SJSA1 (cell line): ENCODE data around the gene SLC16A5. TPM values are rescaled to one million over a fixed set of nuclear protein-coding genes. Genes with fewer than 3 reads are reported as not detected.

Source experiments
- DNase-seq, 2 experiments: peaks; one replicate each; pipeline ENCODE4 v3.0.0-alpha.2; 2015 to 2020; ENCODE audit warnings: low spot score in 2 of 2, low read depth in 1 of 2
- H3K27ac ChIP-seq: fragments of 250-450 bp; sonication (Bioruptor Pico); 2 replicates; pipeline ENCODE4 v1.5.1; 2020; ENCODE audit warnings: mild to moderate bottlenecking, moderate library complexity
- H3K27me3 ChIP-seq: fragments of 250-450 bp; sonication (Bioruptor Pico); replicated peaks from 2 replicates; pipeline ENCODE4 v1.5.1; 2020; ENCODE audit warnings: mild to moderate bottlenecking, moderate library complexity
- H3K36me3 ChIP-seq: fragments of 250-450 bp; sonication (Bioruptor Pico); 2 replicates; pipeline ENCODE4 v1.5.1; 2020; ENCODE audit warnings: mild to moderate bottlenecking
- H3K4me1 ChIP-seq: fragments of 250-450 bp; sonication (Bioruptor Pico); replicated peaks from 2 replicates; pipeline ENCODE4 v1.6.1; 2021; ENCODE audit warnings: mild to moderate bottlenecking
- H3K4me3 ChIP-seq: fragments of 250-450 bp; sonication (Bioruptor Pico); 2 replicates; pipeline ENCODE4 v1.5.1; 2020; ENCODE audit warnings: mild to moderate bottlenecking
- H3K9me3 ChIP-seq: fragments of 250-450 bp; sonication (Bioruptor Pico); replicated peaks from 2 replicates; pipeline ENCODE4 v1.5.1; 2020; ENCODE audit warnings: mild to moderate bottlenecking
- total RNA-seq: library from RNA; depleted of rRNA; stranded (reverse); fragments of >200 nt; shearing (Covaris generic); gene quantifications from 2 replicates; pipeline ENCODE4 v1.2.3, GENCODE V29; 2014

The SLC16A5 gene
- total RNA-seq, 1 experiment from 2014 or later: 0.71 TPM

DNA sequence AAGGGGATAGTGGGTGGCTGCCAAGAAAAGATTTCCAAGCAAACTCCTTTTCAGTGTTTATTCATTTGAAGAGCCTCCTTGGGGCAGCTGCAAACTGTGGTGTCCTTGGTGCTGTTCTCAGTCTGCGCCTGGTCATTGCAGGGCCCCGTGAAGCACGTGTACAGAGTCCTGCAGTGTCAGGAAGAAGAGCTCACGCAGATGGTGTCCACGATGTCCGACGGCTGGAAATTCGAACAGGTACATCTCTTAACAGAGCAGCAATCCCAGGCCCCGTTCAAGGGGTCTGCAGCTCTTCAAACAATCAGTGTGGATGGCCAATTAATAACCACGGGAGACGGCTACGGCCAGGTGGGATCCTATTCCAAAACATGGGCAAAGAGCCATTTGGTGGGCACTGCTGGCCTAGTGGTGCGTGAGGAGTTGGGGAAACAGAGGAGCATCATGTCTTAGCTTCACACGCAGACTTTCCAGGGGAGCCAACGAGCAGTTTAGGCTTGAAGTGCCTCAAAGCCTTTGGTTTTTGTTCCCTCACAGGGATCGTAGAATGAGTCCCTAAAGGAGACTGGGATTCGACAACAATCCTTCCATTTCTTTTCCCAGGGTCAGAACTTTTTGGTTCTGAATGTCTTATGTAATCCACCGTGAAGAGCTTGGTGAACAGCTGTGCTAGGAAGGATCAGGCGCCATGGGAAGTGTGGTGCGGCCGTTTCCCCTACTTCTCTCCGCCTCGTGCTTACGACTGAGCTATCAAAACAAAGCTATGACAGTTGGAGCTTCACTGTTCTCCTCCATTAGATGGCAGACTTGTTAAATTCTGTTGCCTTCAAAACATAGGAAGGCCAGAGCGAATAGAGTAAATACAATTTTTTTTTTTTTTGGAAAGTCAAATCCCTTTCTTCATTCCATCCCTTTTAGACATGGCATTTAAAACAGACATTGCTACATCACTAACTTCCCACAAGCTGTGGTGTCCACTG is 28.1 kb upstream of the SLC16A5 start:
- Histone ChIP-seq H3K4me3 (no peak overlapping the region), H3K4me1 (no peaks in the 10 kb centered on the region), H3K27ac (no peak overlapping the region), H3K27me3 (no peaks in the 10 kb centered on the region), H3K9me3 (no peaks in the 10 kb centered on the region), H3K36me3 (peaks cover 78% of the 10 kb centered on the region)
- peak in 1 of 2 experiments; percentile 42 for DNase-seq

DNA sequence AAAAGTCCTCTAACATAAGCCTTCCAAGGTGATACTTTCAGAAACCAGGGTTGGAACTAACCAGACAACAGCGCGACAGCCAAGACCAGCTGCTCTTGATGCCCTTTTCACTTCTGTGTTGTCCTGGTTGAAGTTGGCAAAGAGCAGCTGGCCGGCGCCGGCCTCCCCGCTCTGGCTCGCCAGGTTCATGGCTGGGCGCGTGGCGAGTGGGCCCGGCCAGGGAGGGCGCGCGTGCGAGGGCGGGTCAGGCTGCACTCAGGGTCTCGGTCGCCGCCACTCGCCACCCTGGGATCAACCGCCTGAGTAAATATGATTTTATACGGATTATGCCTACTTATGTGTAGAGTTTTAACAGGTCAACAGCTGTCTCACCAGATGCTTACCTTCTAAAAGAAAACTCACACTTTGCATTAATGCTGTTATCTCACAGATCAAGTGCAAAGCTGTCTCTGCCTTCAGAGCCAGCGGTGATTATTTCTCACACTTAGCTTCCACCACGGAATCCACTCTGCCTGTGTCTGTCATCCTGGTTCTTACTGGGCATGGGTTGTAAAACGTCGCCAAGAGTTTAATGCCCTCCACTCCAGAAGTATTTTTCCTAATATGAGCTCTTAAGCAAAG is 27.2 kb upstream of the SLC16A5 start:
- no peaks in the 10 kb centered on the region for H3K4me1 ChIP-seq
- no peaks in the 10 kb centered on the region for H3K9me3 ChIP-seq
- no peak overlapping the region for H3K27ac ChIP-seq
- no peak overlapping the region for H3K4me3 ChIP-seq
- peaks cover 78% of the 10 kb centered on the region for H3K36me3 ChIP-seq
- no peak for DNase-seq
- H3K27me3 ChIP-seq: no peaks in the 10 kb centered on the region

DNA sequence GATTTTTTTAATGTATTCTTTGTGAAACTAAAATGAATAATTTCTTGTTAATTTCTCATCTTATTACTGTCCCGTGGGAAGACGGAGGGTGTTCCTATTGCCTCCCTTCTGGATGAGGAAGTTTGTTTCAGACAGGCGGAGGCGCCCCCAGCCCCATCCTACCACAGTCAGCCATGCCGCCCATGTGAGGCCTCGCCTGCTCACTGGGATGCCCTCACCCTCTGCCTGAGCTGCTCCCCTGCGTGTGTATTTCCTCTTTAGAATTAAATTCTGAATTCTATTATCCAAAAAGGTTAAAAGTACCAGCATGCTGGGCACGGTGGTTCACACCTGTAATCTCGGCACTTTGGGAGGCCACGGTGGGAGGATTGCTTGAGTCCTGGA is 26.7 kb upstream of the SLC16A5 start:
- Histone ChIP-seq H3K4me3 (no peak overlapping the region), H3K9me3 (no peaks in the 10 kb centered on the region), H3K36me3 (peaks cover 76% of the 10 kb centered on the region), H3K27ac (no peak overlapping the region), H3K27me3 (no peaks in the 10 kb centered on the region), H3K4me1 (no peaks in the 10 kb centered on the region)
- DNase-seq: no peak

DNA sequence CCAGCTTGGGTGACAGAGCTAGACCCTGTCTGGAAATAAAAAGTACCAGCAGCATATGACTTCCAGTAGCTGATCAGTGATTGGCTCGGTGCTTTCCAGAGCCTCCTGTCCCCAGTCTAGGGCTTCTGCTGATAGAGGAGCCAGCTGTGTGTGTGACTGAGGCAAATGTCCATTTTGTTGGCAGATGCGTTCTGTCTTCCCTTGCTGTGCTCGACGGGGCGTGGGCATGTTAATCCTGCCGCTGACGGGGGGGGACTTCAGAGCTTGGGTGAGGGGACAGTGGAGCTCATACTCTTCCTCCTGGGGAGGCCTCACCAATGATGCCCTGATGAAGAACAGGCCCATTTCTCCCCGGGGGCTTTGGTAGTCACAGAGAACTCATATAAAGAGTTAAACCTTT is 26.1 kb upstream of the SLC16A5 start:
- H3K27me3 ChIP-seq: no peaks in the 10 kb centered on the region
- H3K27ac ChIP-seq: no peak overlapping the region
- H3K4me1 ChIP-seq: no peaks in the 10 kb centered on the region
- no peaks in the 10 kb centered on the region for H3K9me3 ChIP-seq
- H3K36me3 ChIP-seq: peaks cover 70% of the 10 kb centered on the region
- no peak overlapping the region for H3K4me3 ChIP-seq
- DNase-seq: no peak

DNA sequence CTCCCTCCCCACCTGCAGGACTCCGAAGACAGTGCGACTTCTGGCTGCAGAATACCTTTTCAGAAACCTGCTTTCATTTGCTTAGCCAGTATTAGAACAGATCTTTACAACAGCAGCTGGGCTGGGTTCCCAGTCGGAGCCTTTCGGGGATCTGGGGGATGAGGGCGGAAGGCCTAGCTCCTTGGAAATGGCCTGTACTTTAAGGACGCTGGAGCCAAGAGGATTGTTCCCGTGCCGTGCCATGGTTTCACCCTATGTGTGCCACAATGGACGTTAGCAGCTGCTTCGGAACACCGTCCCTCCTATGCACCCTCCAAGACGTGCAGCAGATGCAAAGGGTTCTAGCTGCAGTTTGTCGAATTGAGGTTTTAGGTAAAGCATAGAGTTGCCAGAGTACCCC is 24.6 kb upstream of the SLC16A5 start:
- Histone ChIP-seq H3K9me3 (no peaks in the 10 kb centered on the region), H3K27ac (no peak overlapping the region)

DNA sequence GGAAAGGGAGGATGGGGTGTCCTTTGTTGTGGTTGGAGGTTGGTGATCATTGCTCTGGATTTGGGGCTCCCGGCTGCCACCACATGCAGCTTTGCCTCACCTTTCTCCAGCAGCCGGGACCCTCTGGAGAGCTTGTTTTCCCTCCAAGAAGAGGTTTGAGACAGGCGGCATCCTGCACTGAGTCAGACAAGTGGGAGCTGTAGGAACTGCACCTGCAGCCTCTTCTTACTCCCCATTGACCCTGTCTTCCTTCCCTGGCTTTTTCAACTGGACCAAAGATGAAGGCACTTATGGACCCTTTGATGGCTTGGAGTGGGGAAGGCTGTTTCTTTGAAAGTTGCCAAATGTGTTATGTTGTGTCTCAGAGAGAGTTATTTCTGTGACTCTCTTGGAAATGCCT is 24.1 kb upstream of the SLC16A5 start:
- H3K4me1 ChIP-seq: no peaks in the 10 kb centered on the region
- peaks cover 60% of the 10 kb centered on the region for H3K36me3 ChIP-seq
- no peak overlapping the region for H3K27ac ChIP-seq
- no peak overlapping the region for H3K4me3 ChIP-seq
- no peaks in the 10 kb centered on the region for H3K9me3 ChIP-seq
- no peak for DNase-seq
- H3K27me3 ChIP-seq: no peaks in the 10 kb centered on the region

More for the DNA sequence above, 24.6 kb upstream of the SLC16A5 start:
- DNase-seq: no peak
- Histone ChIP-seq H3K4me3 (no peak overlapping the region), H3K4me1 (no peaks in the 10 kb centered on the region), H3K27me3 (no peaks in the 10 kb centered on the region), H3K36me3 (peaks cover 60% of the 10 kb centered on the region)

DNA sequence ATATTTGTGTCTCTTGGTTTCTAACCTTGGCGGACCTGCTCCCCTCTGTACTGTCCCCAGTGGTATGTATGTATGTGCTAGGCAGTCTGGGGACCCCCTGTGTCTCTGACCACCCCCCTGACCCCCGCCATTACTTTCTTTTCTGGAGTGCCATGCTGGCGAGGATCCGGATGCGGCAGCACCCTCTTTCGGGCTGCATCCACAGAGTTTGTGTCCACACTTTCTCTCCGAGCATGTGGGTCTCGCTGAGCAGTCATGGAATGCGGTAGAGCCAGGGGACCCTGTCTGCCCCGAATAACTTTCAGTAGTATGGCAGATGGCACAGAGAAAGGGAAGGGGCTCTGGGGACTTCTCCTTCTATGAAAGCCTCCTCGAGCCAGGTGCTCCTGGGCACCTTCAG is 23.7 kb upstream of the SLC16A5 start:
- no peaks in the 10 kb centered on the region for H3K27me3 ChIP-seq
- no peak overlapping the region for H3K27ac ChIP-seq
- no peak overlapping the region for H3K4me3 ChIP-seq

DNA sequence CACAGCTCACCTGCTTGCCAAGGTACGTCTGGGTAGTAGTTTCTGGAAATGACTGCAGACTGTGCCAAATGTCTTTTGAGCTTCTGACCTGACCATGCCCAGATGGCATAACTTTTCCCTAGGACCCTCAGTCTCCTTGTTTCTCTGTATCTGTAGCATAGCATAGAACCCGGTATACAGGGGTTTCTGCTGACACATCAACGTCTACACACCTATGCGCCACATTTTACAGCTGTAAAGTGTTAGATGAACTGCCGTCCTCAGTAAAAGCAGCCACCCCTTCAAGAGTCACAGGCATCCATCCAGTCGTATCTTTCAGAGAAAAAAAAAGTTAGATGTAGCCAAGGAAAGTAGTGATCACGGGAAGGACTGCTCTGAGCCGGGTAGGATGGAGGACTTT is 23.3 kb upstream of the SLC16A5 start:
- no peak overlapping the region for H3K27ac ChIP-seq
- no peak overlapping the region for H3K4me3 ChIP-seq
- DNase-seq: no peak
- H3K27me3 ChIP-seq: no peaks in the 10 kb centered on the region
- peaks cover 58% of the 10 kb centered on the region for H3K36me3 ChIP-seq
- H3K4me1 ChIP-seq: no peaks in the 10 kb centered on the region
- H3K9me3 ChIP-seq: no peaks in the 10 kb centered on the region

More for the DNA sequence above, 23.7 kb upstream of the SLC16A5 start:
- Histone ChIP-seq H3K9me3 (no peaks in the 10 kb centered on the region), H3K36me3 (peaks cover 60% of the 10 kb centered on the region), H3K4me1 (no peaks in the 10 kb centered on the region)
- DNase-seq: no peak

DNA sequence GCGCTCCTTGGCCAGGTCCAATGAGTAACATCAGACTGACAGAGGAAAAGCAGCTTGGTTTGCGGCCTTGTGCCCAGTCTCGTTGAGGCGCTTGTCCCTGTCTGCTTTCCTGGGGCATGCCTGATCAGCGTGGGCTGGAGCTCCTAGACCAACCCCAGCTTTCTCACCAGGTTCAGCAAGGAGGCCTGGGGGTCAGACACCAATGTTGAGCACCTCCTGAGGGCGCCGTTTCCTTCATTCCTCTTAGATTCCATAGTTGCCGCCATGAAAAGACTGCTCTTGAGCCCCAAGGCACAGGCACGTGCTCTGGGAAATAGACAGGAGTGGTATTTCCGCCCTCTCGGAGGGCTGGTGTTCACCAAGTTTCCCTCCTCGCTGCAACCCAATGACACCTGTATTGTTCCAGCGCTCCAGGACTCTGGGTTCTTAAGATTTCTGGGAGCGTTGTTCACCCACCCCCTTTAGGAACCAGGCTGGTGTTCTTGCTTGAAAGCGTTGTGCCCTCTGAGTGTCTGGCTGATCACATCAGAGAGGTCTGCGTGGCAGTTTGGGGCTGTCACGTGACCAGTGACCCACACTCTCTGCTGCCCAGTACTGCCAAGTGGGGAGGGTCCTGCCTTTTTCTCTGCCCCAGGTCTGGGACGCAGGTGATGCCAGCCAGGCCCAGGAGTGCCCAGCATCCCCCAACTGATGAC is 22.7 kb upstream of the SLC16A5 start:
- H3K36me3 ChIP-seq: peaks cover 54% of the 10 kb centered on the region
- no peaks in the 10 kb centered on the region for H3K4me1 ChIP-seq
- H3K27me3 ChIP-seq: no peaks in the 10 kb centered on the region
- DNase-seq: no peak
- H3K4me3 ChIP-seq: no peak overlapping the region
- no peaks in the 10 kb centered on the region for H3K9me3 ChIP-seq
- no peak overlapping the region for H3K27ac ChIP-seq

DNA sequence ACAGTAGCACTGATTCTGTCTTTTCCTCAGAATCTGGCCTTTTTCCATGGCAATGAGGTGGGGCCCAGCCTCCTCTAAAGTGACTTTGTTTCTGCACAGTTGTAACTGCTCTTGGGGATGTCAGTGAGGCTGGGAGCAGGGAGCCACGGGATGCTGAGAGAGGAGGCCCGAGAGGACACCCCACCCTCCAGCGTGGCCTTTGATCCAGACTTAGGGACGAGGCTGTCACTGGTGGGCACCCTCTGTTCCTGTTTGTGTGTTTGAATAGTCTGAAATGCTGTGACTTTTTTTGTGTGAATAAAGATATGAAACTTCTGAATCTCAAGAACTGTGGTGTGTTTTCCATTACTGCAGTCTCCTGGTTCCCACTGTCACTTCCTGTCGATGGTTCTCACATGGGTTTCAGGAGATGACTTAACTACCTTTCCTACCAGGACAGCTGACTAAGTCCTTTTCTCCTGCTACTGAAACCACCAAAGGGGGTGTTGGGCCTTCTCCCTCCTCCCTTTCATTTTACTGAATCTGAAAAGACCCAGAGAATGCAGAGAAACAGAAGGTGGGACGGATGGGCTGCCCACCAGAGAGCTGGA is 22.1 kb upstream of the SLC16A5 start:
- no peak for DNase-seq

DNA sequence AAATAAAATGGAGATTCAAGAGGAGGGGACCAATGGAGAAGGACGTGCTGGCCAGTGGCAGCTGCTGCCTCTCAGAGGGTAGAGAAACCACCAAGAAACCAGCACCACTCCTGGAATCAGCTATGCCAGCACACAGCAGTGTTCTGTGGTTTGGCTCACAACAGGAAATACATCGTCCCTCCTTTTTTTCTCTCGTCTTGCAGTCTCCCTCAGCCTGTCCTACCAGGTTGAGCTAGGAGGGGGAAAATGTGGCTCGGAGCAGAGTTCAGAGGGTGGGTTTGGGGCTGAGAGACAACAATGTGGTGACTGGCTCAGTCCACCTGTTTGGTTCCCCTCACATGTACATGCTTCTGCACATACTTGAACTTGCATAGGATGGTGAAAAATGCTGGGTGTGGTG is 19.9 kb upstream of the SLC16A5 start:
- Histone ChIP-seq H3K36me3 (peaks cover 26% of the 10 kb centered on the region), H3K4me1 (no peaks in the 10 kb centered on the region), H3K27me3 (no peaks in the 10 kb centered on the region), H3K4me3 (no peak overlapping the region), H3K9me3 (no peaks in the 10 kb centered on the region), H3K27ac (no peak overlapping the region)
- no peak for DNase-seq

More for the DNA sequence above, 22.1 kb upstream of the SLC16A5 start:
- no peaks in the 10 kb centered on the region for H3K4me1 ChIP-seq
- H3K27ac ChIP-seq: no peak overlapping the region
- no peaks in the 10 kb centered on the region for H3K9me3 ChIP-seq
- no peaks in the 10 kb centered on the region for H3K27me3 ChIP-seq
- peaks cover 47% of the 10 kb centered on the region for H3K36me3 ChIP-seq
- H3K4me3 ChIP-seq: no peak overlapping the region

DNA sequence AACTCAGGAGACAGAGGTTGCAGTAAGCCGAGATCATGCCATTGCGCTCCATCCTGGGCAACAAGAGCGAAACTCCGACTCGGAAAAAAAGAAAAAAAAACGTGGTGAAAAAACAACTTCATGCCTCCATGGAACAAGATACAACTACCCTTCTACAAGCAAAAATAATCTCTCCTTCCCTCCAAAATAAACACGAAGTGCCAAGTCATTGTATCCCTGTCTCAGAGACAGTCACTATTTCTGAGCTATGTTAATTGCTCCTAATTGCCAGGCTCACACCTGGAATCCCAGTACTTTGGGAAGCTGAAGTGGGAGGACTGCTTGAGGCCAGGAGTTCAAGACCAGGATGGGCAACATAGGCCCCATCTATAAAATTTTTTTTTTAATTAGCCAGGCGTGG is 19.0 kb upstream of the SLC16A5 start:
- no peaks in the 10 kb centered on the region for H3K27me3 ChIP-seq
- H3K9me3 ChIP-seq: no peaks in the 10 kb centered on the region
- peaks cover 17% of the 10 kb centered on the region for H3K36me3 ChIP-seq
- no peak overlapping the region for H3K4me3 ChIP-seq
- no peak for DNase-seq
- H3K4me1 ChIP-seq: no peaks in the 10 kb centered on the region
- no peak overlapping the region for H3K27ac ChIP-seq

DNA sequence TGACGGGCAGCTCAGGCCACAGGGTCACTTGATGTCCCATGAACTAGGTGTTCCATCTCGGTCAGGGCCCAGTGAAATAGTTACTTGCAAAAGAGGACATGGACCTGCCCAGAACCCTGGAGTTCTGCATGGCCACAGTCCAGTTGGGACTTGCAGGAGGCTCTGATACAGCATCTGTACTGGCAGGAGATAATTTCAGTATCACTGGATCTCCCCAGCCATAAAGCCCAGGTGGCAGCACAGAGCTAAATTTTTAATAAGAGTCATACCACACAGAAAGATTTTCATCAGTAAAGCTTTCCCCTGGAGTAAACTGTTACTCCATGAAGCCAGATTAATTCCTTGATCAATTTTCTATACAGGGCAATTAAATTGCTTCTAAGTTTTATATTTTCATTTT is 18.0 kb upstream of the SLC16A5 start:
- Histone ChIP-seq H3K27me3 (no peaks in the 10 kb centered on the region), H3K4me1 (no peaks in the 10 kb centered on the region), H3K27ac (no peak overlapping the region), H3K36me3 (peaks cover 7% of the 10 kb centered on the region), H3K9me3 (no peaks in the 10 kb centered on the region), H3K4me3 (no peak overlapping the region)
- DNase-seq: no peak
